Transverse colon (tissue), 4 donors: Measurements from ENCODE around the gene CAPN15.

ENCODE experiments used
- CTCF ChIP-seq, 5 experiments: fragments of 200-600 bp in 3 of 5; fragments of 450-650 bp in 2 of 5; sonication (generic) in 3 of 5; IDR thresholded peaks; 1 replicate in 2 of 5; 2 replicates in 3 of 5; pipeline ENCODE4 v1.5.1; 2016 to 2017; ENCODE audit warnings: antibody characterized with exemption in 5 of 5, inconsistent platforms in 3 of 5, mild to moderate bottlenecking in 2 of 5, moderate library complexity in 1 of 5
- POLR2A ChIP-seq: fragments of 450-650 bp; IDR thresholded peaks from one replicate; pipeline ENCODE4 v1.6.1; 2016; ENCODE audit warnings: antibody characterized with exemption, mild to moderate bottlenecking, moderate library complexity
- POLR2AphosphoS5 ChIP-seq, 3 donors: sonication (generic); formaldehyde crosslinking; IDR thresholded peaks; one replicate each; pipeline ENCODE4 v1.6.1; 2016; ENCODE audit warnings: antibody characterized with exemption in 3 of 3

- no peak for TF ChIP-seq CTCF (IDR thresholded peaks at IDR 0.05)
- TF ChIP-seq POLR2A = peak; percentile 51
- peak; percentile 40 to 61 (median 49) for TF ChIP-seq POLR2AphosphoS5 (IDR thresholded peaks at IDR 0.05)
Measured at GRCh38 chr16:534135-534534, 6.6 kb downstream of the CAPN15 start.
